Measurements from ENCODE around the gene SYNJ2. TPM values are rescaled to one million over a fixed set of nuclear protein-coding genes. Genes with fewer than 3 reads are reported as not detected.

The SYNJ2 gene
- total RNA-seq, 2 experiments from 2014 or later, result 28.6 to 30.1 TPM

DNA sequence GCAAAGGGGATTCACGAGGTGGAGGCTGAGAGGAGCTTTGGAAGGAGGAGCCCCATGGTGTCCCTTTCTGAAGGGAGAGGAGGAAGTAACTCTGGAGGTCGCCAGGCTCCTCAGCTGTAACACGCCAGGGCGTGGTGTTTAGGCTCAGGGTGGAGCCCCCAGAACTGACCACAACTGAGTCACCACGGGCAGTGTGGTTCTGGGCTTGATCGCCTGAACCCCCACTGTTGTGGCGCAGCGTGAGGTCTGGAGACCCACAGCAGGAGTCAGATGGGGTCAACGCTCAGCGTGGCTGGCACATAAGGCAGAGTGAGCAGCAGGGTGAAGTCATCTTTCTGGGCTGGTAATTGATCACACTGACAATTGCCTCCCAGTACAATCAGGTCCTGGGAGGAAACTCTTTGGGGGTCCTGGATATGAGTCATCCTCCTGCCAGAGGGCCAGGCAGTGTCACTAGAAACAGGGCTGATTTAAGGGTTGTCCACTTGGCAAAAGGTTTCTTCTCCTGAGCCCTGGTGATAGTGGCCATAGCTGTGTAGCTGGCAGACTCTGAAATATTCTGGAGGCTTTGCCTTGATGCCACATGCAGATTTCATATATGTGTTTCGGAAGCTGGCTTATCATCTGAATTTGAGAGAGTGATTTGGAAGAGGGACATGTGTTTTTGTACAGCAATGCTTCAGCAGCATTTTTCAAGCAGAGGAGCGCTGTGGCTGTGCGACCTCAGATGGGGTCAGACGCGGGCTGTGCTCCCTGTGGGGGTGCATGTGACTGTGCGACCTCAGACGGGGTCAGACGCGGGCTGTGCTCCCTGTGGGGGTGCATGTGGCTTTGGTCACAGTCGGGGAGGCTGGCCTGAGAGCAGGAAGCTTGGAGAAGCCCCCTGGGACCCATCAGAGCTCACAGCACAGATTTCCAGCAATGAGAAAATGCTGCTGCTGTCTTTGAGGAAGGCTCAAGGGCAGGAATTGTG lies 50.0 kb downstream of the SYNJ2 start:
- H3K9me3 Mint-ChIP-seq (ENCODE audit: low read depth), result no peaks in the 10 kb centered on the region
- H3K27me3 Mint-ChIP-seq, result no peaks in the 10 kb centered on the region
- ATAC-seq (no peak), DNase-seq (peak; percentile 29)
- H3K36me3 Mint-ChIP-seq (ENCODE audit: low read depth), result peaks cover 41% of the 10 kb centered on the region
- ChIA-PET CTCF (interaction anchor here (0.8 to 1.4 kb wide), 3 partner anchors 24 to 372 kb away, joined by 3 to 4 read pairs (median 3); no protein-coding TSS in a partner anchor), POLR2A (no interaction called here)
- peaks cover 29% of the 10 kb centered on the region for H3K4me1 Mint-ChIP-seq
- H3K27ac Mint-ChIP-seq, result peak overlapping the region; percentile 53
- intact Hi-C loops (cut with DNase I, micrococcal nuclease), result no loop called here
- no peak overlapping the region for H3K4me3 Mint-ChIP-seq

DNA sequence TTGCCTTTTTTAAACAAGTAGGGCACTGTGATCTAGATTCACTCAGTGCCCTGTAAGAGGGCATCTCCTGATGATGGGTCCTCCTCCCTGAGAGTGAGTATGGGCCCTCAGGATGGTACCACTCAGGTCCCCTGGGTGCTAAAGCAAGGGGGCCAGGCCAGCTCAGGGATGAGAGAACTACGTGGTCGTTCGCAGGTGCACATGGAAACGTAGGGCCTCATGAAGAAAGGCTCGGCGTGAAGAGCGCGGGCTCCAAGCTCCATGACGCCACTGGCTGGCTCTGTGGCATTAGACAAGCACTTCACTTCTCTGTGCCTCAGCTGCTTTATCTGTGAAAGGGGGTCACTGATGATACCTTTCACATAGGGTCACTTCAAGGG lies 50.7 kb downstream of the SYNJ2 start:
- ChIA-PET POLR2A (no interaction called here), CTCF (interaction anchor here (1.0 kb wide), 1 partner anchor 25 kb away, joined by 4 read pairs; no protein-coding TSS in a partner anchor)
- DNase-seq, result no peak
- peaks cover 22% of the 10 kb centered on the region for H3K4me1 Mint-ChIP-seq
- no peak for ATAC-seq
- no peak overlapping the region for H3K27ac Mint-ChIP-seq
- H3K27me3 Mint-ChIP-seq, result no peaks in the 10 kb centered on the region
- H3K36me3 Mint-ChIP-seq (ENCODE audit: low read depth), result peaks cover 39% of the 10 kb centered on the region
- intact Hi-C loops (cut with DNase I, micrococcal nuclease), result no loop called here
- H3K9me3 Mint-ChIP-seq (ENCODE audit: low read depth), result no peaks in the 10 kb centered on the region
- no peak overlapping the region for H3K4me3 Mint-ChIP-seq

DNA sequence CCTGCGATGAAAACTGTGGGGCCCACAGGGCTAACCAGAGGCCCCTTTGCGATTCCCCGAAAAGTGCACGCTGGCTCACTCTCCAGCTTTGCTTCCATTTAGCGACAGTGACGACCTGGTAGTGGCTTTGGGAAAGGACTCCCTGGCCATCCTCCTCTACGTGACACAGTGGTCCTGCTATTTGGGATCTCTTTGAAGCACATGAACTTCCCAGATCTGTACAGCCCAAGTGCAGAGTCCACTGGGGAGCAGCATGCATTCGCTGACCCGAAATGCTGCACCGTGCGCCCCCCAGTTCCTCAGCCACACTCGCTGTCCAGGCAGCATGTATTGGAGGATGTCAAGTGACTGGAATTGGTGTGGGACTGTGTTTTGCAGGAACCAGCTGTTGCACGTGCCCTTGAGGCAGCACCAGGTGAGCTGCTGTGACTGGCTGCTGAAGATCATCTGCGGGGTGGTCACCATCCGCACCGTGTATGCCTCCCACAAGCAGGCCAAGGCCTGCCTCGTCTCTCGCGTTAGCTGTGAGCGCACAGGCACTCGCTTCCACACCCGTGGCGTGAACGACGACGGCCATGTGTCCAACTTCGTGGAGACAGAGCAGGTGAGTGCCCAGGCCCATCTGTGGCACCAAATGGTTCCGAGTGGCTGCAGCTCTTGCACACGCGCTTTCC lies 51.6 kb downstream of the SYNJ2 start:
- ATAC-seq, result no peak
- peaks cover 36% of the 10 kb centered on the region for H3K36me3 Mint-ChIP-seq (ENCODE audit: low read depth)
- H3K9me3 Mint-ChIP-seq (ENCODE audit: low read depth), result no peaks in the 10 kb centered on the region
- CTCF ChIA-PET, result no interaction called here
- H3K27ac Mint-ChIP-seq, result no peak overlapping the region
- intact Hi-C loops (cut with DNase I, micrococcal nuclease), result no loop called here
- DNase-seq, result no peak
- H3K4me3 Mint-ChIP-seq, result no peak overlapping the region
- H3K27me3 Mint-ChIP-seq, result no peaks in the 10 kb centered on the region
- POLR2A ChIA-PET, result no interaction called here
- peaks cover 14% of the 10 kb centered on the region for H3K4me1 Mint-ChIP-seq

DNA sequence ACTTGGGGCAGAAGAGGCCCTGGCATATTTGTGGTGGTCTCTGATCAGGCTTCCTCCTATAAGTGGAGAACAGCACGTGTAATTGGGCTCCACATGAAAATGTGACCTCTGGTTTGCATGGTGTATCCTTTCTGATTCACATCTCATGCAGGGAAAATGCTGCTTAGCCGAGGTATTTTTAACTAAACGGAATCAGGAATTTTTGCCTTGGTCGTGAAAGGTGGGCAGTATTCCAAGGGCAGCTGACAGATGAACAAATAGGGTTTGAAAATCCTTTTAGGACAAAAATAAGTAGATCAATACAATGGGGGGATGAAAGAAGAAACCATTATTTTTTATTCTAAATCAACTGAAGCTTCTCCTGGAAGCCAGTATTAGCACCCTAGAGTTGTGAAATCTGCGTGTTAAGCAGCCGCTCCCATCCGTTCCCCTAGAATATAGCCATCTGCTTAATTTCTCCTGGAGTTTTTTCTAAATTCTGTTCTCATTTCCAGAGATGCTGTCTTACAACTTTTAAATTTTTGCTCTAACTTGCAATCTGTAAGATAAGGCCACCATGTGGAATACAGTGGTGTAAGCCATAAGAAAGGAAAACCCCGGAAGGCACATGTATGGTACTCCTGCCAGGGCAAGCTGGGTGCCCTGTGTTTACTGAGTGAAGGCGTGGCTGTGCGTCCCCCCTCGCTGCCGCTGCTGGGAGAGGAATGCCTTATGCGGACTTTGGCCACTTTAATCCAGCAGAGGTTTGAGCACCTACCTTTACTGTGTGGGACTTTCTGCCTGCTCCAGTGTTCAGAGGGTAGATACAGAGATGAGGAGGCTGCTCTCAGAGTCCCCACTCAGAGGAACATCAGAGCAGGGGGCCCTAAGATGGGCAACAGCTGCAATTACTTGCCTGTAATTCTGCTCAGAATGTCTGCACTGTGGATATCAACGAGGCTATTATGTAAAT lies 52.4 kb downstream of the SYNJ2 start:
- no peak for ATAC-seq
- Mint-ChIP-seq H3K9me3 (ENCODE audit: low read depth) (no peaks in the 10 kb centered on the region), H3K36me3 (ENCODE audit: low read depth) (peaks cover 36% of the 10 kb centered on the region), H3K4me1 (peaks cover 17% of the 10 kb centered on the region), H3K27me3 (no peaks in the 10 kb centered on the region), H3K4me3 (no peak overlapping the region), H3K27ac (no peak overlapping the region)
- intact Hi-C loops (cut with DNase I, micrococcal nuclease), result no loop called here
- POLR2A ChIA-PET, result no interaction called here
- CTCF ChIA-PET, result interaction anchor here (0.8 kb wide), 2 partner anchors 21 to 277 kb away, joined by 3 read pairs; no protein-coding TSS in a partner anchor
- DNase-seq, result no peak

- no peaks in the 10 kb centered on the region for H3K9me3 Mint-ChIP-seq (ENCODE audit: low read depth)
- peaks cover 29% of the 10 kb centered on the region for H3K4me1 Mint-ChIP-seq
- ATAC-seq (no peak), DNase-seq (no peak)
- H3K27ac Mint-ChIP-seq, result no peak overlapping the region
- H3K36me3 Mint-ChIP-seq (ENCODE audit: low read depth), result peaks cover 30% of the 10 kb centered on the region
- H3K27me3 Mint-ChIP-seq, result no peaks in the 10 kb centered on the region
- POLR2A ChIA-PET, result no interaction called here
- intact Hi-C loops (cut with DNase I, micrococcal nuclease), result no loop called here
- no peak overlapping the region for H3K4me3 Mint-ChIP-seq
- CTCF ChIA-PET, result interaction anchor here (0.8 to 2.8 kb wide), 2 partner anchors 10 to 14 kb away, joined by 3 to 13 read pairs; no protein-coding TSS in a partner anchor
These were observed 54.6 kb downstream of the SYNJ2 start for GRCh38 chr6:158036261-158036660.

DNA sequence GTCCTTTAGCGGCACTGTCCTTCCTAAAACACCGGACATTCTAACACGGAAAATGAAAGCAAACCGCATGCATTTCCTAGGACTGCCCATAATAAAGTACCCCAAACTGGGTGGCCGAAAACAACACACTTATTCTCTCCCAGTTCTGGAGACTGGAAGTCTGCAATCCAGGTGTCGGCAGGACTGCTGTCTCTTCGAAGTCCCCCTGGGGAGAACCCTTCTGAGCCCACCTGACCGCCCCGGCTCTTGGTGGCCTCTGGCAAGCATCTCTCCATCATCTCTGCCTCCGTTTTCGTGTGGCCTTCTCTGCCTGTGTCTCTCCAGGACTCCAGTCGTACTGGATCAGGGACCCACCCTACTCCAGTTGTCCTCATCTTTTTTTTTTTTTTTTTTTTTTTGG lies 55.4 kb downstream of the SYNJ2 start:
- peaks cover 29% of the 10 kb centered on the region for H3K36me3 Mint-ChIP-seq (ENCODE audit: low read depth)
- no peaks in the 10 kb centered on the region for H3K27me3 Mint-ChIP-seq
- H3K4me3 Mint-ChIP-seq, result no peak overlapping the region
- intact Hi-C loops (cut with DNase I, micrococcal nuclease), result no loop called here
- ChIA-PET CTCF (interaction anchor here (2.8 kb wide), 1 partner anchor 11 kb away, joined by 13 read pairs; no protein-coding TSS in a partner anchor), POLR2A (no interaction called here)
- H3K9me3 Mint-ChIP-seq (ENCODE audit: low read depth), result no peaks in the 10 kb centered on the region
- ATAC-seq, result no peak
- DNase-seq, result no peak
- no peak overlapping the region for H3K27ac Mint-ChIP-seq
- H3K4me1 Mint-ChIP-seq, result peaks cover 28% of the 10 kb centered on the region

- no peaks in the 10 kb centered on the region for H3K27me3 Mint-ChIP-seq
- POLR2A ChIA-PET, result interaction anchor here (1.1 kb wide), 1 partner anchor 12 kb away, joined by 3 read pairs; no protein-coding TSS in a partner anchor
- intact Hi-C loops (cut with DNase I, micrococcal nuclease), result no loop called here
- no peak overlapping the region for H3K4me3 Mint-ChIP-seq
- H3K36me3 Mint-ChIP-seq (ENCODE audit: low read depth), result peaks cover 29% of the 10 kb centered on the region
- H3K27ac Mint-ChIP-seq, result no peak overlapping the region
- CTCF ChIA-PET, result interaction anchor here (2.8 kb wide), 1 partner anchor 12 kb away, joined by 13 read pairs; no protein-coding TSS in a partner anchor
- ATAC-seq, result no peak
- no peaks in the 10 kb centered on the region for H3K9me3 Mint-ChIP-seq (ENCODE audit: low read depth)
- no peak for DNase-seq
- peaks cover 28% of the 10 kb centered on the region for H3K4me1 Mint-ChIP-seq
These were observed 56.1 kb downstream of the SYNJ2 start for GRCh38 chr6:158037771-158038170.

- CTCF ChIA-PET, result interaction anchor here (1.8 kb wide), 1 partner anchor 12 kb away, joined by 6 read pairs; no protein-coding TSS in a partner anchor
- Mint-ChIP-seq H3K9me3 (ENCODE audit: low read depth) (no peaks in the 10 kb centered on the region), H3K4me3 (no peak overlapping the region), H3K27me3 (no peaks in the 10 kb centered on the region), H3K27ac (peak overlapping the region; percentile 17), H3K4me1 (peaks cover 28% of the 10 kb centered on the region), H3K36me3 (ENCODE audit: low read depth) (peaks cover 33% of the 10 kb centered on the region)
- POLR2A ChIA-PET, result interaction anchor here (1.1 to 1.2 kb wide), 2 partner anchors 12 to 13 kb away, joined by 3 to 4 read pairs; no protein-coding TSS in a partner anchor
- ATAC-seq (no peak), DNase-seq (no peak)
- intact Hi-C loops (cut with DNase I, micrococcal nuclease), result no loop called here
These were observed 56.9 kb downstream of the SYNJ2 start for GRCh38 chr6:158038291-158039177.

- ATAC-seq, result no peak
- peaks cover 30% of the 10 kb centered on the region for H3K4me1 Mint-ChIP-seq
- H3K9me3 Mint-ChIP-seq (ENCODE audit: low read depth), result no peaks in the 10 kb centered on the region
- H3K27me3 Mint-ChIP-seq, result no peaks in the 10 kb centered on the region
- no peak for DNase-seq
- intact Hi-C loops (cut with DNase I, micrococcal nuclease), result no loop called here
- peaks cover 31% of the 10 kb centered on the region for H3K36me3 Mint-ChIP-seq (ENCODE audit: low read depth)
- no peak overlapping the region for H3K27ac Mint-ChIP-seq
- H3K4me3 Mint-ChIP-seq, result no peak overlapping the region
- POLR2A ChIA-PET, result interaction anchor here (1.2 kb wide), 1 partner anchor 13 kb away, joined by 4 read pairs; no protein-coding TSS in a partner anchor
- CTCF ChIA-PET, result interaction anchor here (1.8 kb wide), 1 partner anchor 13 kb away, joined by 6 read pairs; no protein-coding TSS in a partner anchor
These were observed 57.5 kb downstream of the SYNJ2 start for GRCh38 chr6:158039178-158039557.

DNA sequence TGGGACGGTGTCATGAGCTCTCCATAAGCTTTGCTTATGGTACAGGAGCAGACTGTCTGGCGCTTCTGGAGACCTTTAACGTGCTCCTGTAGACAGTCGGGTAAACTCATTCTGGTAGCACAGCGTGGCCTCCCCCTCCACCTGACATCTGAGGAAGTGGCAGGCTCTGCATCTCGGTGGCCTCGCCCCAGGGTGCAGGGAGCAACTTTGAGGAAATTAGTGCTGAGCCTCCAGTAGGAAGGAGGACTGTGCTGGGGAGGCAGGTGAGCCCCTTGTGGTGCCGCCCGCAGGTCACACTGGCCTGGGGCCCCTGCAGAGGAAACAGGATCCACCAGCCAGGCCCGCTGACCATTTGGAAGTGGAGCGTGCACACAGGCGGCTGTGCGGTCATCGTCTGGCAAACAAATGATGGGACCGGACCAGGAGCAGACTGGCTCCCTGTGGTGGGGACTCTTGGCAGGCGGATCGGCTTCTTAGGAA lies 57.9 kb downstream of the SYNJ2 start:
- no peaks in the 10 kb centered on the region for H3K9me3 Mint-ChIP-seq (ENCODE audit: low read depth)
- ATAC-seq (peak; percentile 86), DNase-seq (peak; percentile 66)
- no peak overlapping the region for H3K4me3 Mint-ChIP-seq
- ChIA-PET CTCF (interaction anchor here (0.6 to 1.8 kb wide), 2 partner anchors 13 to 31 kb away, joined by 3 to 6 read pairs; no protein-coding TSS in a partner anchor), POLR2A (interaction anchor here (1.2 kb wide), 1 partner anchor 14 kb away, joined by 4 read pairs; no protein-coding TSS in a partner anchor)
- no peaks in the 10 kb centered on the region for H3K27me3 Mint-ChIP-seq
- peaks cover 31% of the 10 kb centered on the region for H3K36me3 Mint-ChIP-seq (ENCODE audit: low read depth)
- no peak overlapping the region for H3K27ac Mint-ChIP-seq
- intact Hi-C loops (cut with DNase I, micrococcal nuclease), result loop anchor here (2.0 kb wide), 2 partner anchors 13 to 17 kb away; no protein-coding TSS in a partner anchor
- H3K4me1 Mint-ChIP-seq, result peaks cover 32% of the 10 kb centered on the region
